CD4-positive, alpha-beta T cell (primary cell): ENCODE measurements around the gene ATP5PD. TPM values are rescaled to one million over a fixed set of nuclear protein-coding genes. Genes with fewer than 3 reads are reported as not detected.
A peak's percentile ranks its signal among the peaks of the same experiment; 100 is the strongest.

Experiments
- ATAC-seq: fragments of 200-7000 bp; cut with Tn5 transposase; one replicate; pipeline ENCODE4 v1.10.0; 2022; ENCODE audit warnings: mild to moderate bottlenecking; ENCODE audit not compliant: poor library complexity
- CTCF ChIA-PET: fragments of 350-600 bp; sonication (Branson Sonifier 250); formaldehyde crosslinking; loops from one replicate; lab custom pipeline; 2021; ENCODE audit warnings: antibody characterized with exemption, inconsistent platforms; lab: Charles Lee
- POLR2A ChIA-PET: fragments of 350-600 bp; sonication (Branson Sonifier 250); formaldehyde crosslinking; loops from one replicate; lab custom pipeline; 2021; ENCODE audit warnings: antibody characterized with exemption, inconsistent platforms; lab: Charles Lee
- DNase-seq, 14 experiments: peaks; one replicate each; pipeline ENCODE4 v3.0.0-alpha.2; 2013 to 2020; ENCODE audit warnings: mixed read lengths in 2 of 14
- H3K27ac ChIP-seq, 2 donors: one replicate each; pipeline versions ENCODE4 v1.5.1 to v1.7.0; 2013; ENCODE audit warnings: low read length in 2 of 2, low read depth in 1 of 2, mild to moderate bottlenecking in 1 of 2
- H3K27me3 ChIP-seq, 2 experiments: 1 replicate in 1 of 2; 2 replicates in 1 of 2; pipeline versions ENCODE4 v1.6.1 to v1.7.0; 2013; ENCODE audit warnings: low read length in 2 of 2, control low read depth in 1 of 2, mild to moderate bottlenecking in 1 of 2, moderate library complexity in 1 of 2; ENCODE audit not compliant: insufficient read depth in 2 of 2, control insufficient read depth in 1 of 2
- H3K36me3 ChIP-seq: one replicate; pipeline ENCODE4 v1.6.1; 2013; ENCODE audit warnings: low read length, control low read depth; ENCODE audit not compliant: insufficient read depth
- H3K4me1 ChIP-seq: one replicate; pipeline ENCODE4 v1.6.1; 2013; ENCODE audit warnings: low read length, control low read depth; ENCODE audit not compliant: insufficient read depth
- H3K4me3 ChIP-seq: one replicate; pipeline ENCODE4 v1.5.1; 2013; ENCODE audit warnings: mild to moderate bottlenecking, low read length, moderate library complexity
- H3K9me3 ChIP-seq, 2 experiments: 1 replicate in 1 of 2; 2 replicates in 1 of 2; pipeline versions ENCODE4 v1.6.1 to v1.7.0; 2013; ENCODE audit warnings: low read length in 2 of 2, mild to moderate bottlenecking in 2 of 2, control low read depth in 1 of 2, moderate library complexity in 1 of 2; ENCODE audit not compliant: control insufficient read depth in 1 of 2, insufficient read depth in 1 of 2
- H3K27ac Mint-ChIP-seq: one replicate; pipeline ENCODE4 v1.8.0; 2020; ENCODE audit warnings: mixed read lengths
- H3K27me3 Mint-ChIP-seq: one replicate; pipeline ENCODE4 v1.8.0; 2021; ENCODE audit warnings: mixed read lengths
- H3K36me3 Mint-ChIP-seq: one replicate; pipeline ENCODE4 v1.8.0; 2021; ENCODE audit warnings: low read depth, mixed read lengths
- H3K4me1 Mint-ChIP-seq: one replicate; pipeline ENCODE4 v1.8.0; 2021; ENCODE audit warnings: low read depth, mixed read lengths
- H3K4me3 Mint-ChIP-seq: one replicate; pipeline ENCODE4 v1.8.0; 2020; ENCODE audit warnings: mild to moderate bottlenecking, mixed read lengths
- H3K9me3 Mint-ChIP-seq: one replicate; pipeline ENCODE4 v1.8.0; 2020; ENCODE audit warnings: mixed read lengths
- CTCF ChIP-seq: fragments of 200-600 bp; IDR thresholded peaks from one replicate; pipeline ENCODE4 v1.8.0; 2022; ENCODE audit warnings: antibody characterized with exemption, mild to moderate bottlenecking
- intact Hi-C, 2 experiments: fragments of 100-400 bp; cut with DNase I in 1 of 2; cut with micrococcal nuclease in 1 of 2; formaldehyde crosslinking; loops; one replicate each; pipeline versions ENCODE4 v1.15.1 to v1.9.0; 2023 to 2025; cut with DNase I, micrococcal nuclease
- total RNA-seq, 174 experiments: library from RNA in 2 of 174; stranded (reverse) in 2 of 174; gene quantifications; one replicate each; pipeline ENCODE4 v1.2.3 and lab custom pipeline; 2021 to 2026

Gene ATP5PD
- total RNA-seq, 2 experiments from 2014 or later: 98.5 to 112 TPM

- Histone ChIP-seq H3K36me3 (no peaks in the 10 kb centered on the region), H3K27me3 (no peaks in the 10 kb centered on the region), H3K9me3 (no peaks in the 10 kb centered on the region), H3K4me1 (peaks cover 47% of the 10 kb centered on the region), H3K27ac (no peak overlapping the region), H3K4me3 (no peak overlapping the region)
- no peaks in the 10 kb centered on the region for H3K27me3 Mint-ChIP-seq
- ChIA-PET CTCF (interaction anchor here (0.7 kb wide), 1 partner anchor 14 kb away, joined by 3 read pairs; no protein-coding TSS in a partner anchor), POLR2A (interaction anchor here (1.0 to 3.1 kb wide), 7 partner anchors 9 to 203 kb away, joined by 3 to 18 read pairs (median 4); partner anchors contain the start of genes ARMC7, CDR2L, JPT1 and SLC25A19)
- intact Hi-C loops: no loop called here
- H3K36me3 Mint-ChIP-seq: no peaks in the 10 kb centered on the region
- no peaks in the 10 kb centered on the region for H3K9me3 Mint-ChIP-seq
- peaks cover 63% of the 10 kb centered on the region for H3K4me1 Mint-ChIP-seq
- ATAC-seq: no peak
- TF ChIP-seq CTCF: no peak
- no peak for DNase-seq
- H3K4me3 Mint-ChIP-seq: peak overlapping the region; percentile 64
- peak overlapping the region; percentile 87 for H3K27ac Mint-ChIP-seq
Measured at GRCh38 chr17:75086496-75087181, 39.9 kb upstream of the ATP5PD start.

- H3K4me3 Mint-ChIP-seq: peak overlapping the region; percentile 42
- no peak for TF ChIP-seq CTCF
- DNase-seq (peak in 6 of 14 experiments; percentile 27 to 68 (median 46)), ATAC-seq (peak; percentile 53)
- CTCF ChIA-PET: no interaction called here
- no peaks in the 10 kb centered on the region for H3K9me3 Mint-ChIP-seq
- peaks cover 47% of the 10 kb centered on the region for H3K4me1 Mint-ChIP-seq
- H3K27me3 Mint-ChIP-seq: no peaks in the 10 kb centered on the region
- H3K36me3 Mint-ChIP-seq: no peaks in the 10 kb centered on the region
- Histone ChIP-seq H3K4me1 (peaks cover 41% of the 10 kb centered on the region), H3K27me3 (no peaks in the 10 kb centered on the region), H3K27ac (no peak overlapping the region), H3K36me3 (no peaks in the 10 kb centered on the region), H3K9me3 (no peaks in the 10 kb centered on the region), H3K4me3 (no peak overlapping the region)
- peak overlapping the region; percentile 78 for H3K27ac Mint-ChIP-seq
- intact Hi-C loops: no loop called here
- POLR2A ChIA-PET: interaction anchor here (0.7 to 1.0 kb wide), 3 partner anchors 26 to 187 kb away, joined by 3 to 4 read pairs (median 3); partner anchors contain the start of genes ARMC7 and MIF4GD
Measured at GRCh38 chr17:75084039-75084660, 37.4 kb upstream of the ATP5PD start.

GRCh38 chr17:75082683-75083082 lies 35.9 kb upstream of the ATP5PD start:
- Histone ChIP-seq H3K27me3 (no peaks in the 10 kb centered on the region), H3K36me3 (no peaks in the 10 kb centered on the region), H3K9me3 (no peaks in the 10 kb centered on the region), H3K4me3 (no peak overlapping the region), H3K27ac (no peak overlapping the region), H3K4me1 (peaks cover 40% of the 10 kb centered on the region)
- Mint-ChIP-seq H3K36me3 (no peaks in the 10 kb centered on the region), H3K27me3 (no peaks in the 10 kb centered on the region), H3K9me3 (no peaks in the 10 kb centered on the region), H3K4me3 (no peak overlapping the region), H3K27ac (no peak overlapping the region), H3K4me1 (peaks cover 38% of the 10 kb centered on the region)
- ATAC-seq (no peak), DNase-seq (no peak)
- intact Hi-C loops: no loop called here
- ChIA-PET POLR2A (no interaction called here), CTCF (no interaction called here)
- no peak for TF ChIP-seq CTCF
